ENCODE results near the gene UAP1L1. TPM values are rescaled to one million over a fixed set of nuclear protein-coding genes. Genes with fewer than 3 reads are reported as not detected.
"Not testable (repeated sequence)": the region's sequence is repeated elsewhere in the genome, so short reads cannot be mapped to it uniquely, and the experiment has no call there.

The UAP1L1 gene
- total RNA-seq, 4 donors from 2014 or later, result 6.6 to 13.7 (median 7.9) TPM

- no peak for DNase-seq (ENCODE audit: low spot score in 2 of 2)
- TF ChIP-seq POLR2A (IDR thresholded peaks at IDR 0.05) (no peak), CTCF (IDR thresholded peaks at IDR 0.05) (no peak)
- intact Hi-C loops (cut with DNase I; ENCODE audit: low total_unique reads), result loop anchor here (5.0 kb wide), 1 partner anchor 249 kb away; no protein-coding TSS in a partner anchor
- H3K4me3 ChIP-seq (ENCODE audit: low read depth, poor library complexity, severe bottlenecking), result no peak overlapping the region
- 65 to 82% methylated on average over 29 to 63 of the region's 65 CpGs for whole genome bisulfite sequencing, 2 donors
Measured at GRCh38 chr9:137030538-137031527, 46.5 kb upstream of the UAP1L1 start.

GRCh38 chr9:137031904-137032640, 45.2 kb upstream of the UAP1L1 start, which contains the start of gene FUT7:
TSS of gene FUT7 (minus strand) at chr9:137032088. CDS start at chr9:137031991, 97 bp downstream.
- no peak for DNase-seq (ENCODE audit: low spot score in 2 of 2)
- WGBS, 2 donors, result 58 to 60% methylated on average over 15 of the region's 16 CpGs
- intact Hi-C loops (cut with DNase I; ENCODE audit: low total_unique reads), result loop anchor here (5.0 kb wide), 1 partner anchor 250 kb away; no protein-coding TSS in a partner anchor
- H3K4me3 ChIP-seq (ENCODE audit: low read depth, poor library complexity, severe bottlenecking), result no peak within 1 kb of the TSS
- TF ChIP-seq CTCF (IDR thresholded peaks at IDR 0.05) (no peak), POLR2A (IDR thresholded peaks at IDR 0.05) (no peak)

GRCh38 chr9:137032858-137033257, 44.5 kb upstream of the UAP1L1 start:
- intact Hi-C loops (cut with DNase I; ENCODE audit: low total_unique reads), result loop anchor here (5.0 kb wide), 1 partner anchor 251 kb away; no protein-coding TSS in a partner anchor
- H3K4me3 ChIP-seq (ENCODE audit: low read depth, poor library complexity, severe bottlenecking), result no peak overlapping the region
- WGBS, 2 donors, result 71 to 83% methylated on average over 10 of the region's 10 CpGs
- no peak for TF ChIP-seq CTCF (IDR thresholded peaks at IDR 0.05)
- TF ChIP-seq POLR2A (IDR thresholded peaks at IDR 0.05), result no peak
- DNase-seq (ENCODE audit: low spot score in 2 of 2), result no peak

- not testable (repeated sequence) for H3K4me3 ChIP-seq (ENCODE audit: low read depth, poor library complexity, severe bottlenecking); DNase-seq (ENCODE audit: low spot score in 2 of 2)
- 87 to 90% methylated on average over 5 of the region's 5 CpGs for WGBS, 2 donors
- intact Hi-C loops (cut with DNase I; ENCODE audit: low total_unique reads), result loop anchor here (5.0 kb wide), 1 partner anchor 251 kb away; no protein-coding TSS in a partner anchor
Measured at GRCh38 chr9:137033481-137033880, 43.8 kb upstream of the UAP1L1 start.

GRCh38 chr9:137034039-137034708, 43.1 kb upstream of the UAP1L1 start:
- no peak for DNase-seq (ENCODE audit: low spot score in 2 of 2)
- 20 to 33% methylated on average over 12 of the region's 15 CpGs for WGBS, 2 donors
- no peak overlapping the region for H3K4me3 ChIP-seq (ENCODE audit: low read depth, poor library complexity, severe bottlenecking)
- TF ChIP-seq CTCF (IDR thresholded peaks at IDR 0.05) (no peak), POLR2A (IDR thresholded peaks at IDR 0.05) (no peak)
- intact Hi-C loops (cut with DNase I; ENCODE audit: low total_unique reads), result loop anchor here (5.0 kb wide), 1 partner anchor 252 kb away; no protein-coding TSS in a partner anchor
